Epithelial cell of esophagus (primary cell): ENCODE measurements around the gene NFATC1.

Experiments
- DNase-seq: peaks from one replicate; pipeline ENCODE4 v3.0.0; 2010; ENCODE audit warnings: low read depth
- H3K4me3 ChIP-seq: 2 replicates; pipeline ENCODE4 v1.5.1; 2011; ENCODE audit warnings: mild to moderate bottlenecking, low read length, control low read depth
- TF ChIP-seq, protein P1 (sequence below): IDR thresholded peaks from 2 replicates; pipeline ENCODE4 v1.5.1; 2011; ENCODE audit warnings: low read depth, mild to moderate bottlenecking, low read length, control low read depth, inconsistent platforms; ENCODE audit not compliant: insufficient read depth; ENCODE audit errors: missing control alignments

Gene NFATC1

DNA sequence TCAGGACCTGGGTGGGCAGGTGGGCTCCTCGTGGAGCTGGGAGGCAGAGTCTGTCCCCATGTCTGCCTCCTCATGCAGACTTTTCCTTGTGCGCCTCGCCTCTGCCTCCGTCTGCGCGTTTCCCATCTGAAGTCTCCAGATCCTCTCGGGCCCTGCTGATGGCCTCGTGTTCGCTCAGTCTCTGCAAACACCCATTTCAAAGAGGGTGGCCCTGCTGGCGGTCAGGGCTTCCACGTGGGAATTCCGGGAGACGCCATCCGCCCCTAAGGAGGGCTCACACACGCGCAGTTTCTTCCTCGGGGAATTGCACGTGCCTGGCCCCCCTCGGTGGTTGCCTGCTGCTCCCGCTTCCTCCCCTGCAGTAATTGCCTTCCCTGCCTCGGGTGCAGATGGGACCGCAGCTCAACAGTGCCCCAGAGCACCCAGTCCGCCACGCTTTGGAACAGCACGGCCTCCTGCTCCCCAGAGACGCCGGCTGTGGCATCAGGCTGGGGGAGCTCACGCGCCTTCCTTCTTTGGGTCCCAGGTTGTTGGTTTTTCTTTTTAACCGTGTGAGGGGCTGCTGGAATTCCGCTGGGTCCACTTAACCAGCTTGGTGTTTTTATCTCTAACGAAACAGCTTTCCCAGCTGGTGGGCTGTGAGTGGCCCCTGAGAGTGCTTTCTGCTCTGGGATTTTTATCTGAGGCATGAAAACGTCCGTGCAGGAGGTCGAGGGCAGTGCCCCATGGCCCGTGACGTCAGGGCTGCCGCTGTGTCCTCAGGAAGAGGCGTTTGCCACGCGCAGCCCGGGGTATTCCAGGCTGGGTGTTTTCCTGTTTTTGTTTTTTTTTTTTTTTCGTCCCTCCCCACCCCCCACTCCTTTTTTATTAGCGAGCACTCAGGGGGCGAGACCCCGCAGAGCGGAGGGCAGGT, 16.1 kb downstream of the NFATC1 start:
- TF ChIP-seq, protein P1, sequence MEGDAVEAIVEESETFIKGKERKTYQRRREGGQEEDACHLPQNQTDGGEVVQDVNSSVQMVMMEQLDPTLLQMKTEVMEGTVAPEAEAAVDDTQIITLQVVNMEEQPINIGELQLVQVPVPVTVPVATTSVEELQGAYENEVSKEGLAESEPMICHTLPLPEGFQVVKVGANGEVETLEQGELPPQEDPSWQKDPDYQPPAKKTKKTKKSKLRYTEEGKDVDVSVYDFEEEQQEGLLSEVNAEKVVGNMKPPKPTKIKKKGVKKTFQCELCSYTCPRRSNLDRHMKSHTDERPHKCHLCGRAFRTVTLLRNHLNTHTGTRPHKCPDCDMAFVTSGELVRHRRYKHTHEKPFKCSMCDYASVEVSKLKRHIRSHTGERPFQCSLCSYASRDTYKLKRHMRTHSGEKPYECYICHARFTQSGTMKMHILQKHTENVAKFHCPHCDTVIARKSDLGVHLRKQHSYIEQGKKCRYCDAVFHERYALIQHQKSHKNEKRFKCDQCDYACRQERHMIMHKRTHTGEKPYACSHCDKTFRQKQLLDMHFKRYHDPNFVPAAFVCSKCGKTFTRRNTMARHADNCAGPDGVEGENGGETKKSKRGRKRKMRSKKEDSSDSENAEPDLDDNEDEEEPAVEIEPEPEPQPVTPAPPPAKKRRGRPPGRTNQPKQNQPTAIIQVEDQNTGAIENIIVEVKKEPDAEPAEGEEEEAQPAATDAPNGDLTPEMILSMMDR = no peak
- no peak overlapping the region for H3K4me3 ChIP-seq
- no peak for DNase-seq

DNA sequence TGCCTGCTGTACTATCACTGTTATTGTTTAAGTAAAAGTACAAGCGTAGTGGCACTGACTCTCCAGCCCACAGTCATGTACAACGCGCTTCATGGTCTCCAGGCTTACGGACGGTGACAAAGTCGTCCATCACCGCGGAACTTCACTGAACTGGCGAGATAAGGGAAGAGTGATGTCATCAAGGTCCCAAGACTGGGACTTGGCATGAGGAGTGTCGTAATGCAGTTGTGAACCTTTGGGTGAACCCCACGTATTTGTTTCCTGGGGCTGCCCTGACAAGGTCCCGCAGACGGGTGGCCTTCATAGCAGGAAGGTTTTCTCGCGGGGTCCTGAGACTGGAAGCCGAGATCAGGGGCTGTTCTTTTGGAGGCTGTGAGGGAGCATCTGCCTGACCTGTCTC, 17.3 kb downstream of the NFATC1 start:
- DNase-seq = no peak
- TF ChIP-seq, protein P1 = no peak

DNA sequence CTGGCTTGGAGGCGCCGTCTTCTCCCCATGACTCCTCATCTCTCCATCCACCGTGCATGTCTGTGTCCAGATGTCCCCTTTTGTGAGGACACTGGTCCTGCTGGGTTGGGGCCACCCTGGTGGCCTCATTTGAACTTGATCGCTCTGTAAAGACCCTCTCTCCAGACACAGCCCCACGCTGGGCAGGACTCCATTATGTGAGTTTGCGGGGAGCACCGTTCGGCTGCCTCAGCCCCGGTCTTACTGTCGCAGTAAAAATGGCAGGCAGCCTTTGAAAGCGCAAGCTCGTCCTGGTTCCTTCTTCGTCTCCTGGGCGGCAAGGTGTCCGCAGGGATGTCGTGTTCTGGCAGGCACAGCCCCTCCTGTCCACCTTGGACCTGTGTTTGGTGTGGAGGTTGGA, 17.7 kb downstream of the NFATC1 start:
- no peak for DNase-seq
- TF ChIP-seq, protein P1 = no peak
- H3K4me3 ChIP-seq = no peak overlapping the region

More for the DNA sequence above, 17.3 kb downstream of the NFATC1 start:
- no peak overlapping the region for H3K4me3 ChIP-seq

DNA sequence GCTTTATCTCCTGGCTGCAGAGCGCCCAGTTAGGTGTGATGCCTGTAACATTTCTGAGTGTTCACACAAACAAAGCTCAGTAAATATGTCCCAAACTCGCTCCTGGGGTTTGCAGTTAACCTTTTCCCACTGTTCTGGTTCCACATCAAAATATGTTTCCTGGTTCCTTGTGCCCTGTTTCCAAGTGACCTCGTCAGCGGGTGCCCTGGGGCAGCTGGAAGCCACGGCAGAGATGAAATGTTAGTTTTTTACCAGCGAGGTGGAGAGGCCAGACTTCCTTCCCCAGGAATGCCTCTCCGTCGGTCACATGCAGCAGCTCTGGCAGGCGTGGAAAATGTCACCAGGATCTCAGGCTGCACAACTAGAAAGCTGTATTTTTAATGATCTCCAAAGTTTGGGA, 18.2 kb downstream of the NFATC1 start:
- TF ChIP-seq, protein P1 = no peak
- no peak for DNase-seq
- H3K4me3 ChIP-seq = no peak overlapping the region

DNA sequence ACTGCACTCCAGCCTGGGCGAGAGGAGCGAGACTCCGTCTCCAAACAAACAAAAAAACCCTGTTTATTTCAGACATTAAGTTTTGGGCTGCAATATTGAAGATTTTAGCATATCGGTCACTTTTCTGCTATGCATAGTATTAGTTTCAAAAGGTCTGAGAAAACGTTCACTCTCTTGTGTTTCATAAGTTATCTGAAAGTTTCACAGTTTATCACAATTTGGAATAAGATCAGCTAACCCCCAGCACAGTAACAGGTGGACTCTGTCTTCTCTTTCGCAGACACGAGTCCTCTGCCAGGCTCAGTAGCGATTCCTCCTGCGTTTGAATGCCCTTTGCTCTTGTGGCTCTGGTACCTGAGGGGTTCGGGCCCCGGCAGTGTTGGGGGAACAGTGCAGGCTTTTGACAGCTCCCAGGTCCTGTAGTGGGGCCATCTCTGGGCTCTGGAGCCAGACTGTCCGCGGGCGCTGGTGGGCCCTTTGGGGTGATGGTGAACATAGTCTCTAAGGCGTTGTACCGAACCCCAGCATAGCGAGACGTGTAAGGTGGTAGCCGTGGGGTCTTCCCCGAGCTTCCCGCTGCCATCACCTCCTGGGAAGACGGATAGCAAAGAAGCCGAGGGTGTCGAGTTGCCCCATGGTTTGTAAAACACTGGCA, 20.4 kb downstream of the NFATC1 start:
- H3K4me3 ChIP-seq = no peak overlapping the region
- TF ChIP-seq, protein P1 = no peak
- no peak for DNase-seq

DNA sequence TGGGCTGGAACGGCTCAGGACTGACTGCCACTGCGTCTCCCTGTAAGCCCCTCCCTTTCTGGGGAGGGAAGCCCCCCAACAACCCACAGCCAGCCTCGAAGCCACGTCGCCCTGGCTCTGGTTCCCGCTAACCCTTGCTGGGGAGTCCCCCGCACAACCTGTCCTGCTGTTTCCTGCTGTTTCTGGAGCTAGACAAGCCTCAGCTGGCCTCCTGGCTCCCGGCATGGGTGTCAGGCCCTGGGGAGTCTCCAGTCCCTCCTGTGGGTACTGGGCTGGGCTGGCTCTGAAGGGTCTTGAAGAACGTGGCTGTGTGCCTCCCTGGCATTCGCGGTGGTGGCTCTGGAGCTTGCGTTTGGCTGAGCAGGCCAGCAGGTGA, 20.9 kb downstream of the NFATC1 start:
- H3K4me3 ChIP-seq = no peak overlapping the region
- no peak for DNase-seq
- TF ChIP-seq, protein P1 = no peak
